ENCODE measurements around the gene BRD3OS. TPM values are rescaled to one million over a fixed set of nuclear protein-coding genes. Genes with fewer than 3 reads are reported as not detected.

Gene BRD3OS
- total and polyA plus RNA-seq, 2 of the 13 experiments (the other 11 are each of a cell fraction or from before 2014, with no cell fraction given), result 4.9 to 5.7 TPM

- TF ChIP-seq, protein P1, sequence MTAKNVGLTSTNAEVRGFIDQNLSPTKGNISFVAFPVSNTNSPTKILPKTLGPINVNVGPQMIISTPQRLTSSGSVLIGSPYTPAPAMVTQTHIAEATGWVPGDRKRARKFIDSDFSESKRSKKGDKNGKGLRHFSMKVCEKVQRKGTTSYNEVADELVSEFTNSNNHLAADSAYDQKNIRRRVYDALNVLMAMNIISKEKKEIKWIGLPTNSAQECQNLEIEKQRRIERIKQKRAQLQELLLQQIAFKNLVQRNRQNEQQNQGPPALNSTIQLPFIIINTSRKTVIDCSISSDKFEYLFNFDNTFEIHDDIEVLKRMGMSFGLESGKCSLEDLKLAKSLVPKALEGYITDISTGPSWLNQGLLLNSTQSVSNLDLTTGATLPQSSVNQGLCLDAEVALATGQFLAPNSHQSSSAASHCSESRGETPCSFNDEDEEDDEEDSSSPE (CRISPR knock-in tag; IDR thresholded peaks at IDR 0.05), result 0 out of 2 replicates have a peak, but pooled peaks have one; percentile 20
- TF ChIP-seq DNMT1 (CRISPR knock-in tag; IDR thresholded peaks at IDR 0.05) (no peak), ZNF230 (CRISPR knock-in tag; IDR thresholded peaks at IDR 0.05) (peak; percentile 49; the same call in 1 of the 2 replicates), SPEN (CRISPR knock-in tag; IDR thresholded peaks at IDR 0.05; ENCODE audit: low read depth) (peak; percentile 92), ZKSCAN1 (IDR thresholded peaks at IDR 0.05; ENCODE audit: low read length) (no peak), ZNF441 (CRISPR knock-in tag; IDR thresholded peaks at IDR 0.05; ENCODE audit: borderline replicate concordance) (peak; percentile 60; the same call in 1 of the 2 replicates), ZNF30 (CRISPR knock-in tag; IDR thresholded peaks at IDR 0.05) (no peak), ZNF296 (CRISPR knock-in tag; conservative IDR thresholded peaks at IDR 0.05) (peak; percentile 53; the same call in 1 of the 2 replicates), PHF5A (CRISPR knock-in tag; IDR thresholded peaks at IDR 0.05; ENCODE audit: low read depth, unreplicated experiment) (no peak), ZNF891 (CRISPR knock-in tag; IDR thresholded peaks at IDR 0.05) (peak; percentile 19; the same call in 1 of the 2 replicates), ZKSCAN8 (CRISPR knock-in tag; IDR thresholded peaks at IDR 0.05; ENCODE audit: borderline replicate concordance) (no peak), PAX8 (CRISPR knock-in tag; IDR thresholded peaks at IDR 0.05; ENCODE audit: borderline replicate concordance) (no peak; the same call in 1 of the 2 replicates), ZNF350 (CRISPR knock-in tag; IDR thresholded peaks at IDR 0.05; ENCODE audit: borderline replicate concordance, low read depth) (peak; percentile 35), KLF11 (CRISPR knock-in tag; IDR thresholded peaks at IDR 0.05) (peak; percentile 42; the same call in 1 of the 2 replicates), SP4 (CRISPR knock-in tag; IDR thresholded peaks at IDR 0.05) (peak; percentile 28), PHF20 (CRISPR knock-in tag; IDR thresholded peaks at IDR 0.05) (peak; percentile 44), HCFC1 (IDR thresholded peaks at IDR 0.05; ENCODE audit: low read depth, low read length) (no peak), RBAK (CRISPR knock-in tag; IDR thresholded peaks at IDR 0.05) (no peak), NFKBIZ (CRISPR knock-in tag; IDR thresholded peaks at IDR 0.05) (no peak), NAIF1 (CRISPR knock-in tag; IDR thresholded peaks at IDR 0.05; ENCODE audit: borderline replicate concordance) (no peak), DMAP1 (CRISPR knock-in tag; IDR thresholded peaks at IDR 0.05) (peak; percentile 80), NFAT5 (CRISPR knock-in tag; IDR thresholded peaks at IDR 0.05) (no peak), PHB2 (IDR thresholded peaks at IDR 0.05; ENCODE audit: partially characterized antibody) (no peak)
- TF ChIP-seq, protein P2, sequence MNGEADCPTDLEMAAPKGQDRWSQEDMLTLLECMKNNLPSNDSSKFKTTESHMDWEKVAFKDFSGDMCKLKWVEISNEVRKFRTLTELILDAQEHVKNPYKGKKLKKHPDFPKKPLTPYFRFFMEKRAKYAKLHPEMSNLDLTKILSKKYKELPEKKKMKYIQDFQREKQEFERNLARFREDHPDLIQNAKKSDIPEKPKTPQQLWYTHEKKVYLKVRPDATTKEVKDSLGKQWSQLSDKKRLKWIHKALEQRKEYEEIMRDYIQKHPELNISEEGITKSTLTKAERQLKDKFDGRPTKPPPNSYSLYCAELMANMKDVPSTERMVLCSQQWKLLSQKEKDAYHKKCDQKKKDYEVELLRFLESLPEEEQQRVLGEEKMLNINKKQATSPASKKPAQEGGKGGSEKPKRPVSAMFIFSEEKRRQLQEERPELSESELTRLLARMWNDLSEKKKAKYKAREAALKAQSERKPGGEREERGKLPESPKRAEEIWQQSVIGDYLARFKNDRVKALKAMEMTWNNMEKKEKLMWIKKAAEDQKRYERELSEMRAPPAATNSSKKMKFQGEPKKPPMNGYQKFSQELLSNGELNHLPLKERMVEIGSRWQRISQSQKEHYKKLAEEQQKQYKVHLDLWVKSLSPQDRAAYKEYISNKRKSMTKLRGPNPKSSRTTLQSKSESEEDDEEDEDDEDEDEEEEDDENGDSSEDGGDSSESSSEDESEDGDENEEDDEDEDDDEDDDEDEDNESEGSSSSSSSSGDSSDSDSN (CRISPR knock-in tag; IDR thresholded peaks at IDR 0.05), result peak; percentile 96
Observed at GRCh38 chr9:133979273-133979920, 45.9 kb upstream of the BRD3OS start (continued).
